ENCODE results near the gene MRTFB. TPM values are rescaled to one million over a fixed set of nuclear protein-coding genes. Genes with fewer than 3 reads are reported as not detected.

The MRTFB gene
- total and polyA plus RNA-seq, 2 experiments from 2014 or later: 13.9 to 22.2 TPM

DNA sequence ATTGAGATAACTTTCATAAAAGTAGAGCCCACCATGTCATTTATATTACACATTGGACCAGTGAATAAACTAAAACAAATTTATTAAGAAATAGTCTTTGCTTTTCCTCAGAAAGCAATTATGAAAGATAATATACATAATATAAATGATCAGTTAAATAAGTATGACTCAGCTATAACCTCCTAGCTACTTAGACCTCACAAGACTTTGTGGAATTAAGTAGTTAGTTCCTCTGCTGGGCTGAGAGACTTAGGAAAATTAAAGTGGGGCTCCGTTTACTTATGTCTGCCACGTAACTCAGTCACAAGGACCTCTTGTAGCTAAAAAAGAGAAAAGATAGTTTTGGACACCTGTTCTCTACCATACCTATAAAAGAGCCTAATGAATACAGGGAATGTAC, 76.9 kb downstream of the MRTFB start:
- H3K4me3 ChIP-seq: no peak overlapping the region
- DNase-seq (ENCODE audit: low spot score) (no peak), ATAC-seq (no peak)
- no peaks in the 10 kb centered on the region for H3K4me1 ChIP-seq (ENCODE audit: insufficient read depth)
- H3K27ac ChIP-seq (ENCODE audit: low read depth): no peak overlapping the region
- no peaks in the 10 kb centered on the region for H3K36me3 ChIP-seq (ENCODE audit: insufficient read depth)
- H3F3A ChIP-seq (replicated peaks; ENCODE audit: low read depth): no peaks in the 10 kb centered on the region
- no peaks in the 10 kb centered on the region for H3K27me3 ChIP-seq (ENCODE audit: insufficient read depth)
- H3K79me2 ChIP-seq (replicated peaks; ENCODE audit: insufficient read depth): no peaks in the 10 kb centered on the region; the same call in 1 of the 2 replicates
- Mint-ChIP-seq H3K27me3 (ENCODE audit: insufficient read depth, low read depth, poor library complexity) (no peaks in the 10 kb centered on the region), H3K9me3 (no peaks in the 10 kb centered on the region), H3K4me1 (peaks cover 3% of the 10 kb centered on the region; the same call in 1 of the 3 replicates), H3K4me3 (no peak overlapping the region), H3K36me3 (ENCODE audit: low read depth) (no peaks in the 10 kb centered on the region), H3K27ac (no peak overlapping the region; the same call in 1 of the 2 replicates)
- H4K20me1 ChIP-seq (replicated peaks; ENCODE audit: insufficient read depth): no peaks in the 10 kb centered on the region
- no peak overlapping the region for H2AFZ ChIP-seq
- no peak overlapping the region for H3K4me2 ChIP-seq
- H3K9me2 ChIP-seq (ENCODE audit: insufficient read depth): no peaks in the 10 kb centered on the region
- TF ChIP-seq, protein P1, sequence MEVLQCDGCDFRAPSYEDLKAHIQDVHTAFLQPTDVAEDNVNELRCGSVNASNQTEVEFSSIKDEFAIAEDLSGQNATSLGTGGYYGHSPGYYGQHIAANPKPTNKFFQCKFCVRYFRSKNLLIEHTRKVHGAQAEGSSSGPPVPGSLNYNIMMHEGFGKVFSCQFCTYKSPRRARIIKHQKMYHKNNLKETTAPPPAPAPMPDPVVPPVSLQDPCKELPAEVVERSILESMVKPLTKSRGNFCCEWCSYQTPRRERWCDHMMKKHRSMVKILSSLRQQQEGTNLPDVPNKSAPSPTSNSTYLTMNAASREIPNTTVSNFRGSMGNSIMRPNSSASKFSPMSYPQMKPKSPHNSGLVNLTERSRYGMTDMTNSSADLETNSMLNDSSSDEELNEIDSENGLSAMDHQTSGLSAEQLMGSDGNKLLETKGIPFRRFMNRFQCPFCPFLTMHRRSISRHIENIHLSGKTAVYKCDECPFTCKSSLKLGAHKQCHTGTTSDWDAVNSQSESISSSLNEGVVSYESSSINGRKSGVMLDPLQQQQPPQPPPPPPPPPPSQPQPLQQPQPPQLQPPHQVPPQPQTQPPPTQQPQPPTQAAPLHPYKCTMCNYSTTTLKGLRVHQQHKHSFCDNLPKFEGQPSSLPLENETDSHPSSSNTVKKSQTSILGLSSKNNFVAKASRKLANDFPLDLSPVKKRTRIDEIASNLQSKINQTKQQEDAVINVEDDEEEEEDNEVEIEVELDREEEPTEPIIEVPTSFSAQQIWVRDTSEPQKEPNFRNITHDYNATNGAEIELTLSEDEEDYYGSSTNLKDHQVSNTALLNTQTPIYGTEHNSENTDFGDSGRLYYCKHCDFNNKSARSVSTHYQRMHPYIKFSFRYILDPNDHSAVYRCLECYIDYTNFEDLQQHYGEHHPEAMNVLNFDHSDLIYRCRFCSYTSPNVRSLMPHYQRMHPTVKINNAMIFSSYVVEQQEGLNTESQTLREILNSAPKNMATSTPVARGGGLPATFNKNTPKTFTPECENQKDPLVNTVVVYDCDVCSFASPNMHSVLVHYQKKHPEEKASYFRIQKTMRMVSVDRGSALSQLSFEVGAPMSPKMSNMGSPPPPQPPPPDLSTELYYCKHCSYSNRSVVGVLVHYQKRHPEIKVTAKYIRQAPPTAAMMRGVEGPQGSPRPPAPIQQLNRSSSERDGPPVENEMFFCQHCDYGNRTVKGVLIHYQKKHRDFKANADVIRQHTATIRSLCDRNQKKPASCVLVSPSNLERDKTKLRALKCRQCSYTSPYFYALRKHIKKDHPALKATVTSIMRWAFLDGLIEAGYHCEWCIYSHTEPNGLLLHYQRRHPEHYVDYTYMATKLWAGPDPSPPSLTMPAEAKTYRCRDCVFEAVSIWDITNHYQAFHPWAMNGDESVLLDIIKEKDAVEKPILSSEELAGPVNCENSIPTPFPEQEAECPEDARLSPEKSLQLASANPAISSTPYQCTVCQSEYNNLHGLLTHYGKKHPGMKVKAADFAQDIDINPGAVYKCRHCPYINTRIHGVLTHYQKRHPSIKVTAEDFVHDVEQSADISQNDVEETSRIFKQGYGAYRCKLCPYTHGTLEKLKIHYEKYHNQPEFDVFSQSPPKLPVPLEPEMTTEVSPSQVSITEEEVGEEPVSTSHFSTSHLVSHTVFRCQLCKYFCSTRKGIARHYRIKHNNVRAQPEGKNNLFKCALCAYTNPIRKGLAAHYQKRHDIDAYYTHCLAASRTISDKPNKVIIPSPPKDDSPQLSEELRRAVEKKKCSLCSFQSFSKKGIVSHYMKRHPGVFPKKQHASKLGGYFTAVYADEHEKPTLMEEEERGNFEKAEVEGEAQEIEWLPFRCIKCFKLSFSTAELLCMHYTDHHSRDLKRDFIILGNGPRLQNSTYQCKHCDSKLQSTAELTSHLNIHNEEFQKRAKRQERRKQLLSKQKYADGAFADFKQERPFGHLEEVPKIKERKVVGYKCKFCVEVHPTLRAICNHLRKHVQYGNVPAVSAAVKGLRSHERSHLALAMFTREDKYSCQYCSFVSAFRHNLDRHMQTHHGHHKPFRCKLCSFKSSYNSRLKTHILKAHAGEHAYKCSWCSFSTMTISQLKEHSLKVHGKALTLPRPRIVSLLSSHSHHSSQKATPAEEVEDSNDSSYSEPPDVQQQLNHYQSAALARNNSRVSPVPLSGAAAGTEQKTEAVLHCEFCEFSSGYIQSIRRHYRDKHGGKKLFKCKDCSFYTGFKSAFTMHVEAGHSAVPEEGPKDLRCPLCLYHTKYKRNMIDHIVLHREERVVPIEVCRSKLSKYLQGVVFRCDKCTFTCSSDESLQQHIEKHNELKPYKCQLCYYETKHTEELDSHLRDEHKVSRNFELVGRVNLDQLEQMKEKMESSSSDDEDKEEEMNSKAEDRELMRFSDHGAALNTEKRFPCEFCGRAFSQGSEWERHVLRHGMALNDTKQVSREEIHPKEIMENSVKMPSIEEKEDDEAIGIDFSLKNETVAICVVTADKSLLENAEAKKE (CRISPR knock-in tag; IDR thresholded peaks at IDR 0.05): no peak
- no peak for TF ChIP-seq ZNF114 (CRISPR knock-in tag; IDR thresholded peaks at IDR 0.05)

DNA sequence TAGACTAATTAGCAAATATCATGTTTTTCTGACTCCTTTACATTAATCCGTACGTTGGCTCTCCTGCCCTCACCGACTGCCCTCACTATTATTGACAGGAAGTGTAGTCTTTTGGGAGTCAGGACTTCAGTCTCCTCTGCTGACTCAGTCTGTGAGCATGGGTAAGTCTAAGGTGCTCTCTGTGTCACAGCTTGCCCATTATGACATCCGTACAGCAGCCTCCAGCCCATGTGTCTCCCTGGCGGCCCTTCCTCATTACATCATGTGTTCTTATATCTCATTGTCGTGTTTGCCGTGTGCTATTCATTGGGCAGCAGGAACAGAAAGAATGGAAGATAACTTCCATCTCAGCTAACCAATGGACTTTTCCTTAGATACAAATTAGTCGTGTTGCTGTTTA, 77.5 kb downstream of the MRTFB start:
- Histone ChIP-seq H3K27ac (ENCODE audit: low read depth) (no peak overlapping the region), H3K27me3 (ENCODE audit: insufficient read depth) (no peaks in the 10 kb centered on the region)

More for the DNA sequence above, 77.5 kb downstream of the MRTFB start:
- no peak overlapping the region for H3K4me3 Mint-ChIP-seq
- H3K4me3 ChIP-seq: no peak overlapping the region
- no peak overlapping the region for H3K4me2 ChIP-seq
- no peaks in the 10 kb centered on the region for H3K36me3 Mint-ChIP-seq (ENCODE audit: low read depth)
- H3K4me1 Mint-ChIP-seq: peaks cover 3% of the 10 kb centered on the region; the same call in 1 of the 3 replicates
- no peak overlapping the region for H2AFZ ChIP-seq
- H3K27me3 Mint-ChIP-seq (ENCODE audit: insufficient read depth, low read depth, poor library complexity): no peaks in the 10 kb centered on the region
- ATAC-seq: no peak
- no peaks in the 10 kb centered on the region; the same call in 1 of the 2 replicates for H3K79me2 ChIP-seq (replicated peaks; ENCODE audit: insufficient read depth)
- H3K4me1 ChIP-seq (ENCODE audit: insufficient read depth): no peaks in the 10 kb centered on the region
- no peaks in the 10 kb centered on the region for H4K20me1 ChIP-seq (replicated peaks; ENCODE audit: insufficient read depth)
- H3K36me3 ChIP-seq (ENCODE audit: insufficient read depth): no peaks in the 10 kb centered on the region
- TF ChIP-seq ZNF331 (CRISPR knock-in tag; IDR thresholded peaks at IDR 0.05; ENCODE audit: low read depth) (no peak), JUNB (IDR thresholded peaks at IDR 0.05; ENCODE audit: unreplicated experiment) (no peak)
- TF ChIP-seq, protein P2, sequence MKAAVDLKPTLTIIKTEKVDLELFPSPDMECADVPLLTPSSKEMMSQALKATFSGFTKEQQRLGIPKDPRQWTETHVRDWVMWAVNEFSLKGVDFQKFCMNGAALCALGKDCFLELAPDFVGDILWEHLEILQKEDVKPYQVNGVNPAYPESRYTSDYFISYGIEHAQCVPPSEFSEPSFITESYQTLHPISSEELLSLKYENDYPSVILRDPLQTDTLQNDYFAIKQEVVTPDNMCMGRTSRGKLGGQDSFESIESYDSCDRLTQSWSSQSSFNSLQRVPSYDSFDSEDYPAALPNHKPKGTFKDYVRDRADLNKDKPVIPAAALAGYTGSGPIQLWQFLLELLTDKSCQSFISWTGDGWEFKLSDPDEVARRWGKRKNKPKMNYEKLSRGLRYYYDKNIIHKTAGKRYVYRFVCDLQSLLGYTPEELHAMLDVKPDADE (IDR thresholded peaks at IDR 0.05): no peak
- TF ChIP-seq, protein P1 (CRISPR knock-in tag; IDR thresholded peaks at IDR 0.05): no peak
- no peaks in the 10 kb centered on the region for H3F3A ChIP-seq (replicated peaks; ENCODE audit: low read depth)
- no peaks in the 10 kb centered on the region for H3K9me2 ChIP-seq (ENCODE audit: insufficient read depth)
- H3K27ac Mint-ChIP-seq: peak overlapping the region; percentile 69
- H3K9me3 Mint-ChIP-seq: no peaks in the 10 kb centered on the region
- no peak for DNase-seq (ENCODE audit: low spot score)
